GM10248 (cell line): ENCODE results near the gene SH3PXD2A.
A peak's percentile ranks its signal among the peaks of the same experiment; 100 is the strongest.

Experiments used
- CTCF ChIA-PET: fragments of 300-600 bp; sonication (Branson Sonifier 250); formaldehyde crosslinking; extraction: SDS; loops from one replicate; lab custom pipeline; 2021; ENCODE audit warnings: antibody characterized with exemption; lab: Yijun Ruan, JAX
- POLR2A ChIA-PET: fragments of 350-650 bp; sonication (Branson Sonifier 250); formaldehyde crosslinking; extraction: SDS; loops from one replicate; lab custom pipeline; 2020; ENCODE audit warnings: antibody characterized with exemption; lab: Yijun Ruan, JAX
- DNase-seq: peaks from one replicate; pipeline ENCODE4 v3.0.0; 2012; ENCODE audit errors: extremely low spot score
- TF ChIP-seq, protein P1 (sequence below): IDR thresholded peaks from 2 replicates; pipeline ENCODE4 v1.5.1; 2012; ENCODE audit warnings: mild to moderate bottlenecking, low read depth; ENCODE audit errors: extremely low read depth, missing control alignments, control extremely low read depth

The SH3PXD2A gene

DNA sequence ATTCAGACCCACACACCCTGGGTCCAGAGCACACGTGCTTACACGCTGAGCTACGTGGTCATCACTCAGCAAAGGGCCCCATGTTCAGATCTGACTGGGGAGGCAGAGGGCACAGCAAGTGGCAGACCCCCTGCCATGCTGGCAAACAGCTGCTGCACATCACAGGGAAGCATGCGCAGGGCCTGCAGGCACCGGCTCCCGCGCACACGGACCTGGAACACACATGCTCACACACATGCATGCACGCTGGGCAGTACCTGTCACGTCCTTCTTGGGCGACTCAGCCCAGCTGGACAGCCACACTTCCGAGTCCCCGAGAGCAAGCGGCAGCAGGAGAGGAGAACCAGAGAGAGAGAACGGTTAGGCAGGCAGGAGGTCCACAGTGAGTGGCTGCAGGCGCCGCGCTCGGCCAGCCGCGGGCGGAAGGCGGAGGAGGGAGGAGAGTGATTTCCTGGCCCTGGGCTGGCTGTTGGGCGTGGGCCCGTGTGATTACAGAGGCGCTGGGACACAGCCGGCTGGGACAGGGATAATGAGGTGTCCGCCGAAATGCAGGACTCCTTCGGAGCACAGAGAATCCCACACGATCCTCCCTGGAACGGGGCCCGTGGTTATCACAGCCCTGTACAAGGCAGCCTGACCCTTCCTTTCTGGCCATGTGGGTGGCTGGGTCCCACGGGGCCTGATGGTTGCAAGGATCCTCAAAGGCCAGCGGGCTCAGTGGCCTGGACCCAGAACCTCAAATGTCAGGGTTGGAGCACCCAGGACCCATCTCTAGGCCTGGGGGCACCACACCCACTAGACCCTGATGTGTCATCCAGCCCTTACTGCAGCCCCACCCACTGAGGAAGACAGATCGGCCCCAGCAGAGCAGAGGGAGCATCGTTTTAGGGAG is 186.8 kb downstream of the SH3PXD2A start:
- ChIA-PET CTCF (interaction anchor here (3.1 to 3.2 kb wide), 2 partner anchors 11 to 19 kb away, joined by 18 to 27 read pairs; no protein-coding TSS in a partner anchor), POLR2A (interaction anchor here (0.6 kb wide), 1 partner anchor 84 kb away, joined by 6 read pairs; no protein-coding TSS in a partner anchor)
- peak; percentile 65 for DNase-seq
- TF ChIP-seq, protein P1, sequence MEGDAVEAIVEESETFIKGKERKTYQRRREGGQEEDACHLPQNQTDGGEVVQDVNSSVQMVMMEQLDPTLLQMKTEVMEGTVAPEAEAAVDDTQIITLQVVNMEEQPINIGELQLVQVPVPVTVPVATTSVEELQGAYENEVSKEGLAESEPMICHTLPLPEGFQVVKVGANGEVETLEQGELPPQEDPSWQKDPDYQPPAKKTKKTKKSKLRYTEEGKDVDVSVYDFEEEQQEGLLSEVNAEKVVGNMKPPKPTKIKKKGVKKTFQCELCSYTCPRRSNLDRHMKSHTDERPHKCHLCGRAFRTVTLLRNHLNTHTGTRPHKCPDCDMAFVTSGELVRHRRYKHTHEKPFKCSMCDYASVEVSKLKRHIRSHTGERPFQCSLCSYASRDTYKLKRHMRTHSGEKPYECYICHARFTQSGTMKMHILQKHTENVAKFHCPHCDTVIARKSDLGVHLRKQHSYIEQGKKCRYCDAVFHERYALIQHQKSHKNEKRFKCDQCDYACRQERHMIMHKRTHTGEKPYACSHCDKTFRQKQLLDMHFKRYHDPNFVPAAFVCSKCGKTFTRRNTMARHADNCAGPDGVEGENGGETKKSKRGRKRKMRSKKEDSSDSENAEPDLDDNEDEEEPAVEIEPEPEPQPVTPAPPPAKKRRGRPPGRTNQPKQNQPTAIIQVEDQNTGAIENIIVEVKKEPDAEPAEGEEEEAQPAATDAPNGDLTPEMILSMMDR = no peak

DNA sequence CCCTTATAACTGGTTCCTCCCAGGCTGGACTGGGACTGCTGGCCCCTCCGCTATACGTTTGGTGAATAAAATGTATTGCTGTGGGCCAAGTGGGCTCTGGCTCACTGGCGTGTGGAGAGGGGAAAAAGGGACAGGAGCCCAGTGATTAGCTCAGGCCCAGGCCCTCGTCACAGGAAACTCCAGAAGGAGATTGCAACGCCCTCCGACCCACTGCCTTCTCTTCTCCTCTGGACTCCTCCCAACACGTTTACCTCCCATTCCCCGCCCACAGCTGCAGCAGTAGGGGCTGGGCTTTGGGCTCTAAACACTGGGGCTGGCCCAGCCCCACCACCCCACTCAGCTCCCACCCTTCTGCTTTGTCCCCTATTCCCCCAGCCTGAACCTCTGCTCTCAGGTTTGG is 188.0 kb downstream of the SH3PXD2A start:
- TF ChIP-seq, protein P1 = no peak
- CTCF ChIA-PET = interaction anchor here (1.2 to 3.2 kb wide), 6 partner anchors 10 to 82 kb away, joined by 3 to 27 read pairs (median 10); no protein-coding TSS in a partner anchor
- POLR2A ChIA-PET = interaction anchor here (1.0 kb wide), 1 partner anchor 11 kb away, joined by 3 read pairs; no protein-coding TSS in a partner anchor
- DNase-seq = no peak

DNA sequence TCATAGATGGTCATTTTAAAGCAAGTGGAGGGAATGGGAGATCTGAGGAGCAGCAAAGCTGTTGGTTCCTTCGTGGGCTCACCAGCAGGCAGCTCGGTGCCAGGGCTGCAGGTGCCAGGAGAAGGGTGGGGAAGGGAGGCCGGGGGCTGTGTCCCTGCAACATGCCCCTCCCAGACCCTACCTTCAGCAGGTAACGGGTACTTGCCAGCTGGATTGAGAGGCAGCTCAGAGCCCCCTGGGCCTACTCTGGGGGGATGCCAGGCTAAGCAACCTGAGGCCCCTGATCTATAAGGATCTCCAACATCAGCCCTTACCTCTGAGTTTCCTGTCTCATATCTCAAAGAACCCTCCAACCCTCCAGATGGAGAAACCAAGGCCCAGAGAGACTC is 188.6 kb downstream of the SH3PXD2A start:
- POLR2A ChIA-PET = interaction anchor here (1.0 kb wide), 1 partner anchor 12 kb away, joined by 3 read pairs; no protein-coding TSS in a partner anchor
- TF ChIP-seq, protein P1 = no peak
- no peak for DNase-seq
- CTCF ChIA-PET = interaction anchor here (1.0 to 3.2 kb wide), 9 partner anchors 8 to 171 kb away, joined by 3 to 18 read pairs (median 4); no protein-coding TSS in a partner anchor

DNA sequence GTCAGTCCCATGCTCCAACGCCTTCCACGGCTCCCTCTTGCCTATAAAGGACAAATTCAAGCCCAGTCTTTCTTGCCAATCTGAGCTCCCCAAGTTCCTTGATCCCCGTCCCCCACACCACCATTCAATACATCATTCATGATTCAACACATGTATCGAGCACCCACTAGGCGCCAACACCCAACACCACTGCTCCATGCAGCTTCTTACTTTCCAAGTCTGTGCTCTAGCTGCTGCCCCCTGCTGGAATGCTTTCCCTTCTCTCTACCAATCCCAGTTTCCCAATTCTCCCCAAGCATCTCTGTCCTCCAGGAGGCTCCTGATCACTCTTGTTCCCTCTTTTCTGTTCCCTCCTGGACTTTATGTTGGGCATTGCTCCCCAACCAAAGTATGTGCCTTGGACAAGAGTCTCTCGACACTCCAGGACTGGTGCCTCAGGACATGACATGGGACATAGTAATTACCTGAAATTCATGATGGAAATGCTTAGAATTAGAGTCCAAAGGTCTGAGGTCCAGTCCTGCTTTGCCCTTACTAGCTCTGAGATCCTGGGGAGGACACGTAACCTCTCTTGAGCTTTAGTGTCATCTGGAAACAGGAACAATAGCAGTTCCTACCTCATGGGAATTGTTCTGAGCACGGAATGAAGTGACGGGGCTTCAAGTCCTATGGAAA is 189.2 kb downstream of the SH3PXD2A start:
- TF ChIP-seq, protein P1 = peak; percentile 22
- no peak for DNase-seq
- ChIA-PET POLR2A (no interaction called here), CTCF (interaction anchor here (0.6 to 3.2 kb wide), 10 partner anchors 9 to 171 kb away, joined by 3 to 18 read pairs (median 4); no protein-coding TSS in a partner anchor)

DNA sequence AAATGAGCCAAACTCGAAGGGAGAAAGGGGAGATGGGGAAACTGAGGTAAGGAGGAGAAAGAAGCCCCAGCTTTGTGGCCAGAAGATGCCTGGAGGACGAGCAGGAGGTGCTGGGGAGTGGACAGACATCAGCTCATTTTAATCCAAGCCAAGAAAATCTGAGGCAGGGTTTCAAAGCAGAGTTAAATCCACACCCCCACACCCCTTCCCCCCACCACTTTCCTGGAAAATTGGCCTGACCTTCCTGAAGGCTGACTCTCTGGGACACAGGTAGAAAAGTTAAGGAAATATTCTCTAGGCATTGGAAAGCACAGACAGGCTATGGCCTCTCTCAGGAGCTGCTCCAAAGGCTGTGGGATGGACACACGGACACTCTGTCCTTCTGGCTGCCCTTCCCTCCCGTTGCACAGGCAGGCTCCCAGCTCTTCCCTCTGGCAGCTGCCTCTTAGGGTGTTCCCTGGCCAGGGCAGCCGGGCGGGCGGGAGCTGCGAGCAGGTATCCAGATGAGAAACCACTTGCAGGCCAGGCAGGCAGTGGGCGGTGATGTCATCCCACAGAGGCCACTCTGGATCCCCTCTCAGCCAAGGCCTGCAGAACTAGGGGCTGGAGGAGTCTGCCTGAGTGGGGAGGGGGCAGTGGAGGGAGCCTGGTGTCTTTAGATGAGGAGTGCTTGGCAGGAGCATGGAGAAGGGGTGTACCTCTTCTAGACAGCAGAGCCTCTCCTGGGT is 190.1 kb downstream of the SH3PXD2A start:
- no peak for DNase-seq
- TF ChIP-seq, protein P1 = no peak
- ChIA-PET CTCF (interaction anchor here (0.6 to 3.2 kb wide), 6 partner anchors 8 to 53 kb away, joined by 3 to 18 read pairs (median 10); no protein-coding TSS in a partner anchor), POLR2A (no interaction called here)
